Lower leg skin (tissue), 4 donors: ENCODE measurements around the gene KCMF1. TPM values are rescaled to one million over a fixed set of nuclear protein-coding genes. Genes with fewer than 3 reads are reported as not detected.
A peak's percentile ranks its signal among the peaks of the same experiment; 100 is the strongest.

Experiments used
- DNase-seq, 2 donors: peaks; one replicate each; pipeline ENCODE4 v3.0.0-alpha.2; 2019; ENCODE audit warnings: low spot score in 2 of 2
- H3K4me3 ChIP-seq: fragments of 200-600 bp; sonication (generic); 2 replicates; pipeline ENCODE4 v1.5.1; 2017; ENCODE audit warnings: mild to moderate bottlenecking, low read depth; ENCODE audit not compliant: poor library complexity, severe bottlenecking
- CTCF ChIP-seq, 3 donors: fragments of 450-650 bp; IDR thresholded peaks; one replicate each; pipeline ENCODE4 v1.5.1; 2016; ENCODE audit warnings: antibody characterized with exemption in 3 of 3, mild to moderate bottlenecking in 3 of 3, moderate library complexity in 2 of 3
- POLR2A ChIP-seq, 2 donors: fragments of 450-650 bp; IDR thresholded peaks; one replicate each; pipeline ENCODE4 v1.6.1; 2016 to 2017; ENCODE audit warnings: antibody characterized with exemption in 2 of 2, mild to moderate bottlenecking in 1 of 2, moderate library complexity in 1 of 2
- WGBS, 2 donors: methylation state at CpG; one replicate each; pipeline ENCODE4 v1.1.5; 2018; 5-methylcytosine and 5-hydroxymethylcytosine counted together
- intact Hi-C: fragments of 100-400 bp; cut with DNase I; formaldehyde crosslinking; loops from one replicate; pipeline ENCODE4 v1.15.0; 2023; ENCODE audit warnings: low total_unique reads
- total RNA-seq, 4 donors: library from RNA; depleted of rRNA; stranded (reverse); fragments of >200 nt; gene quantifications; one replicate each; pipeline ENCODE4 v1.1.0, GENCODE V29; 2016

Gene KCMF1
- total RNA-seq, result 10 to 100 TPM; 35.2 to 51.7 (median 39.9) TPM

GRCh38 chr2:84970868-84971509 is at the start of gene KCMF1:
Gene KCMF1, plus strand, starts transcription at chr2:84971161. Its CDS starts 291 bp downstream, at chr2:84971452.
- WGBS, 2 donors, result 0 to 10% methylated on average over 2 to 18 of the region's 102 CpGs
- TF ChIP-seq POLR2A (IDR thresholded peaks at IDR 0.05), result no peak
- TF ChIP-seq CTCF (IDR thresholded peaks at IDR 0.05), result no peak
- intact Hi-C loops, result no loop called here

GRCh38 chr2:84923009-84923408 is 48.0 kb upstream of the KCMF1 start:
- intact Hi-C loops, result no loop called here
- H3K4me3 ChIP-seq, result no peak overlapping the region
- no peak for DNase-seq
- TF ChIP-seq POLR2A (IDR thresholded peaks at IDR 0.05) (no peak), CTCF (IDR thresholded peaks at IDR 0.05) (no peak)

More at GRCh38 chr2:84970868-84971509, at the start of gene KCMF1:
- H3K4me3 ChIP-seq, result peak within 1 kb of the TSS; percentile 67
- peak; percentile 36 to 95 for DNase-seq

GRCh38 chr2:84924173-84925106 is 46.5 kb upstream of the KCMF1 start:
- no peak overlapping the region for H3K4me3 ChIP-seq
- intact Hi-C loops, result loop anchor here (5.0 kb wide), 1 partner anchor 358 kb away; no protein-coding TSS in a partner anchor
- DNase-seq, result peak; percentile 23 to 81
- WGBS, 2 donors, result 45 to 54% methylated on average over 9 of the region's 9 CpGs
- TF ChIP-seq CTCF (IDR thresholded peaks at IDR 0.05), result no peak
- no peak for TF ChIP-seq POLR2A (IDR thresholded peaks at IDR 0.05)

GRCh38 chr2:84925336-84925723 is 45.6 kb upstream of the KCMF1 start:
- H3K4me3 ChIP-seq, result no peak overlapping the region
- no peak for TF ChIP-seq CTCF (IDR thresholded peaks at IDR 0.05)
- no peak for TF ChIP-seq POLR2A (IDR thresholded peaks at IDR 0.05)
- intact Hi-C loops, result loop anchor here (5.0 kb wide), 1 partner anchor 357 kb away; no protein-coding TSS in a partner anchor
- 74 to 89% methylated on average over 2 of the region's 2 CpGs for WGBS, 2 donors
- DNase-seq, result peak in 1 of 2 donors; percentile 82

GRCh38 chr2:84925724-84926376 is 45.1 kb upstream of the KCMF1 start:
- intact Hi-C loops, result loop anchor here (5.0 kb wide), 1 partner anchor 356 kb away; no protein-coding TSS in a partner anchor
- TF ChIP-seq CTCF (IDR thresholded peaks at IDR 0.05) (peak in 1 of 3 donors; percentile 98), POLR2A (IDR thresholded peaks at IDR 0.05) (no peak)
- peak; percentile 94 to 100 for DNase-seq
- no peak overlapping the region for H3K4me3 ChIP-seq
- 6 to 10% methylated on average over 31 to 34 of the region's 34 CpGs for whole genome bisulfite sequencing, 2 donors
